NT2/D1 (cell line): ENCODE results near the gene SRSF9.

Source experiments
- SUZ12 ChIP-seq: IDR thresholded peaks from 2 replicates; pipeline ENCODE4 v1.6.1; 2011; ENCODE audit not compliant: insufficient read length, insufficient read depth; ENCODE audit errors: extremely low read depth
- YY1 ChIP-seq: IDR thresholded peaks from 2 replicates; pipeline ENCODE4 v1.6.1; 2011; ENCODE audit not compliant: insufficient read length, insufficient read depth
- ZNF274 ChIP-seq: IDR thresholded peaks from 2 replicates; pipeline ENCODE4 v1.6.1; 2011; ENCODE audit warnings: mild to moderate bottlenecking, low read depth, low read length

DNA sequence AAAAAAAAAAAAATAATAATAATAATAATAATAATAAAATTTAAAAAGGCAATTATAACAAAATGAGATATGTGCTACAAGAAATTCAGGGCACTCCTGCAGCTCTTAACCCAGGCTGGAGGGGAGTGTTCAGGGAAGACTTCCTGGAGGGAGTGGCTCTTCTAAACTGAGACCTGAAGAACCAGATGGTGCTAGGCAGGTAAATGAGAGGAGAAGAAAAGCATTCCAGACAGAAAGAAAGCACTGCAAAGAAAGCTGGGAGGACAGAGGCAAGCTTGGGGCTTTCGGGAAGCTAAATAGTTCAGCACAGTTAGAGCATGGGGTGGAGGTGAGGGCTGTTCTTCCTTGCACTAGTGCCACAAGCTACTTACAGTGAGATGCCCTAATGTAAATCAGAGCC lies 9.9 kb upstream of the SRSF9 start:
- no peak for TF ChIP-seq YY1
- TF ChIP-seq ZNF274, result no peak
- TF ChIP-seq SUZ12, result no peak
